Measurements from ENCODE around the gene CHCHD1. TPM values are rescaled to one million over a fixed set of nuclear protein-coding genes. Genes with fewer than 3 reads are reported as not detected.
"Not testable (repeated sequence)": the region's sequence is repeated elsewhere in the genome, so short reads cannot be mapped to it uniquely, and the experiment has no call there.

CHCHD1 gene
- total RNA-seq, 2 donors from 2014 or later = 26.7 to 28.7 TPM

DNA sequence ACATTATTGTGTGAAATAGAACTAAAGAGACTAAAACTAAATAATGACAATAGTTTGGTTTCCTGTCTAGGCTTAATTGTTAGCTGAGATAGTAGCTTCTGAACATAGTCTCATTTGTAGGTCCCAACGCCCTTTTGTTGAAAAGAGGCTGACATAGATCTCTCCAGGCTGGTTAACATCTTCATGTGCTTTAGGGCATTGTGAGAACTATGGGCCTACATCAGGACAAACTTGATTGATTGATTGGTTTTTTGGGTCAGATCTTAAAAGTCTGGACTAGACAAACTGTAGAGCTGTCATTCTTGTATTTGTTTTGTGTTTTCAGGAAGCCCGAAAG lies 869 bp downstream of the CHCHD1 start:
- ATAC-seq = no peak
- peak overlapping the region; percentile 88 to 100 for H3K27ac Mint-ChIP-seq
- H3K9me3 Mint-ChIP-seq = no peaks in the 10 kb centered on the region
- DNase-seq (ENCODE audit: low spot score in 2 of 2) = no peak
- H3K36me3 Mint-ChIP-seq = peaks cover 21 to 30% of the 10 kb centered on the region in 2 donors

DNA sequence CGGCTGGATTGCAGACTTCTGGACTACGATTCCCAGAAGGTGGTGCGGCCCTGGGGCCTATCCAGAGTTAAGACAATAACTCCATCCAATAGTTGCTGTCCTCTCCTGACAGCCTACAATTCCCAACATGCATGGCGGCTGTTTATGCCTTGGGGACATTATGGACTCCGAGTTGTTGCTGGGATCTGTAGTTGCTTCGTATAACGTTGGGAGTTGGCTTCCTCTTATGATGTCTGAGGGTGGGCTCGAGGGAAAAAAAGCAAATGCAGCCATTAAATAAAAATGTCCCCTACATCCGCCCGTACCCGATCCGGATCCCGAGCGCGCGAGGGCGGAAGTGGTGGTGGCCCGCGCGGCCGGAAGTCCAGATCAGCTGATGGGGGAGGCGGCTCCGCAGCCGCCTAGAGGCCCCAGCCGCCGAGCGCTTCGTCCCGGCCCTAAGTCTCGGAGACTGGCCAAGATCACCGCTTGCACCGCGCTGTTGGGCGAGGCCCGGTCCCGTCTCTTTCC lies 3.4 kb downstream of the CHCHD1 start, which contains the start of gene ZSWIM8:
Gene ZSWIM8 (plus strand): TSS at position 396 of the 510 bp plus-strand sequence. CDS start 273 bp downstream, outside the sequence.
- DNase-seq (ENCODE audit: low spot score in 2 of 2) (peak; percentile 74 to 77), ATAC-seq (peak; percentile 81 to 86)
- H3K9me3 Mint-ChIP-seq = no peaks in the 10 kb centered on the region
- H3K27ac Mint-ChIP-seq = peak within 1 kb of the TSS; percentile 79 to 97
- peaks cover 24 to 34% of the 10 kb centered on the region in 2 donors for H3K36me3 Mint-ChIP-seq

DNA sequence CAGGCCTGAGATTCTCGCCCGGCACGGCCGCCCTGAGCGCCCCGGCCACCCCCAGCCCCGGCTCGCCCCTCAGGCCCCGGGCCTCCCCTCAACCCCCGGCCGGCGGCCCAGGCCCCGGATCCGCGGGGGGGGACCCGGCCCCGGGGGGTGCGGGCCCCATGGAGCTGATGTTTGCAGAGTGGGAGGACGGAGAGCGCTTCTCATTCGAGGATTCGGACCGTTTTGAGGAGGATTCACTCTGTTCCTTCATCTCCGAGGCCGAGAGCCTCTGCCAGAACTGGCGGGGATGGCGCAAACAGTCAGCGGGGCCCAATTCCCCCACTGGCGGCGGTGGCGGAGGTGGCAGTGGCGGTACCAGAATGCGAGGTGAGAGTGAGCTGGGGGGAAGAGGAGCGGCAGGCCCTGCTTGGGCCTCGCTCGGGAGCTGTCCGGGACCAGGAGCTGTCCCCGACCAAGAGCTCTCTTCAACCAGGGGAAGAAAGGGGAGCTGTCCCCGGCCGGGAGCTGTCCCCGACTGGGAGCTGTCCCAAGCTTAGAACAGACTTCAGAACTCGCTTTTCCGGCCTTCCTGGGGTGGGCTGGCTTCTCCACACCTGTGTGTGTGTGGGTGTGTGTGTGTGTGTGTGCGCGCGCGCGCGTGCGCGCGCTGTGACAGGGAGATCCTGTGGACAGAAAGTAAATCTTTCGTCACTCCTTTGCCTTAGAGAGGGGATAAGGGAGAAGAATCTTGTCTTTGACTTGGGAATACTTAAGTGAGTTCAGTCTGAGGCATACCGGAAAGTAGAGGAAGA lies 4.1 kb downstream of the CHCHD1 start:
- no peaks in the 10 kb centered on the region for H3K9me3 Mint-ChIP-seq
- peak overlapping the region; percentile 79 to 97 for H3K27ac Mint-ChIP-seq
- ATAC-seq (peak; percentile 7 to 11), DNase-seq (ENCODE audit: low spot score in 2 of 2) (peak in 1 of 2 donors; percentile 44)
- H3K36me3 Mint-ChIP-seq = peaks cover 26 to 28% of the 10 kb centered on the region in 2 donors

DNA sequence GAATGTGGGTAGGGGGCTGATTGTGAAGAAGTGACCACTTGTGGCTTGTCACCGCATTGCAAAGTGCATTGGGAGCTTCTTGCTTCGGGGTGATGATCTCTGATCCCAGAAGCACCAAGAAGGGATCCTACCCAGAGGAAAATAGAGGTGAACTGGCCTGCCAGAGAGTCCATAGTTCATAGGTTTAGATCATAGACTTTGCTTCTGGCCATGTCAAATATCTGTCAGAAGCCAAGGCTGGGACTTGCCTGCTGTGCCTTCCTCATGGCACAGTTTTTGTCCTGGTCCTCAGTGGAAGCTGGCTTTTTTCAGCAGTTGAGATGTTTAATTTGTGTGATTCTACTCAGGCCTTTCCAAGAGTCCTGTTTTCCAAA lies 4.7 kb downstream of the CHCHD1 start:
- no peak for DNase-seq (ENCODE audit: low spot score in 2 of 2)

DNA sequence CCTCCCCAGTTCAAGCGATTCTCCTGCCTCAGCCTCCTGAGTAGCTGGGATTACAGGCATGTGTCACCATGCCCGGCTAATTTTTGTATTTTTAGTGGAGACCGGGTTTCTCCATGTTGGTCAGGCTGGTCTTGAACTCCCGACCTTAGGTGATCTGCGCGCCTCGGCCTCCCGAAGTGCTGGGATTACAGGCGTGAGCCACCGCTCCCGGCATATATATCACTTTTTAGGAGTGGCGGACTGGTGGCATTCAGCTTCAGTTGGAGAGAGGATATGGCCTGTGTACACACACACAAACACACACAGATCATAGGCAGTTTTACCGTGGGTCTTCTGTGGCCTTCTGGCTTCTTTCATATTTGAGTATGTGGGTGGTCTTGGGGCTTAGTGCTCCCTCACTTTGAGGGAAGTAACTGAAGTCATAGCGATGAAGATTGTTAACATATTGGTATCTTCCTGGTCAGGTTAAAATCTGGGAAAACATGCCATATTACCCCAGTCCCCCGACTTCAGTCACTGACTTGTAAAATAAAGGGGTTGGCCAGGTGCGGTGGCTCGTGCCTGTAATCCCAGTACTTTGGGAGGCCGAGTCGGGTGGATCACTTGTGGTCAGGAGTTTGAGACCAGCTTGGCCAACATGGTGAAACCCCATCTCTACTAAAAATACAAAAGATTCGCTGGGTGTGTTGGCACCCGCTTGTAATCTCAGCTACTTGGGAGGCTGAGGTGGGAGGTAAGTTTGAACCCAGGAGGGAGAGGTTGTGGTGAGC lies 5.4 kb downstream of the CHCHD1 start:
- not testable (repeated sequence) for DNase-seq (ENCODE audit: low spot score in 2 of 2); H3K9me3 Mint-ChIP-seq; H3K27ac Mint-ChIP-seq; ATAC-seq
- H3K36me3 Mint-ChIP-seq = peaks cover 20 to 25% of the 10 kb centered on the region in 2 donors

More for the DNA sequence above, 4.7 kb downstream of the CHCHD1 start:
- Mint-ChIP-seq H3K36me3 (peaks cover 26 to 31% of the 10 kb centered on the region in 2 donors), H3K9me3 (no peaks in the 10 kb centered on the region), H3K27ac (peak overlapping the region; percentile 79 to 85)
- ATAC-seq = no peak

DNA sequence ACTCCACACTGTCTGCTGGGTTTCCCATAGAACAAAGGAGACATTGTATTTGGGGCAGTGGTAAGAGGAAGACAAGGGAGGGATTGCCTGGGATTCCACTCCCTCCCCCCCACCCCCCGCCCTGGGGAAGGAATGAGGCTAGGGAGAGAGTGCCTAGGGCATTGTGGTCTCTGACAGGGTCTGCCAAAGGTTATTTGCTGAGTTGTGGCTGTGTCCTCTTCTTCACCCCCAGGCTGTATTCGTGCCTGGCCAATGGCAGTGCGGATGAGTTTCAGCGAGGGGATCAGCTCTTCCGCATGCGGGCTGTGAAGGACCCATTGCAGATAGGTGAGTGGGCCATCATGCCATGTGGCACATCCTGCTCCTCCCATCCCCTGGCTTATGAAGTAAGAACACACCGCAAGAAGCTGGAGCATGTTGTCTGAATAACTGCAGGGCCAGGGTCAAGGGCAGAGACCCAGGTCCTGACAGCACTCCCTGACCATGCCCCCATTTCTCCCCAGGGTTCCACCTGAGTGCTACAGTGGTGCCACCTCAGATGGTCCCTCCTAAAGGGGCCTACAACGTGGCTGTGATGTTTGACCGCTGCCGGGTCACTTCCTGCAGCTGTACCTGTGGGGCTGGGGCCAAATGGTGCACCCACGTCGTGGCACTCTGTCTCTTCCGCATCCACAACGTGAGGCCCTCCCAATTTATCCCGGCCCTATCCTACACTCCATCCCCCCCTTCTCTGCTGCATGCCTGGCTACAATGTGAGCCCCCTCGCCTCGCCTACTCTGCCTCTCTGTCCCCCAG lies 7.2 kb downstream of the CHCHD1 start:
- no peak for DNase-seq (ENCODE audit: low spot score in 2 of 2)

DNA sequence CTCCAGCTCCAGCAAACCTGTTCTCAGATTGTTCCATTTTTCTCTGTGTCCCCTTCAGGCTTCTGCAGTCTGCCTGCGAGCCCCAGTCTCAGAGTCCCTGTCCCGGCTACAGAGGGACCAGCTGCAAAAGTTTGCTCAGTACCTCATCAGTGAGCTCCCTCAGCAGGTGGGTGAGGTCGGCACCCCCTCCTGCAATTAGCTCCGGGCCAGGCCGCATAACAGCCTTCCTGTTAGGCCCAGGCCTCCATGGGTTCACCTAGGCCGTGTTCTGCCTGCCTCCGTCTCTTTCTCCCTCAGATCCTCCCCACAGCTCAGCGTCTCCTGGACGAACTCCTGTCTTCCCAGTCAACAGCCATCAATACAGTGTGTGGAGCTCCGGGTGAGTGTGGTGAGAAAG lies 7.8 kb downstream of the CHCHD1 start:
- no peak for DNase-seq (ENCODE audit: low spot score in 2 of 2)

More for the DNA sequence above, 7.2 kb downstream of the CHCHD1 start:
- no peak for ATAC-seq
- H3K36me3 Mint-ChIP-seq = peaks cover 10 to 17% of the 10 kb centered on the region in 2 donors
- H3K9me3 Mint-ChIP-seq = no peaks in the 10 kb centered on the region
- H3K27ac Mint-ChIP-seq = peak overlapping the region in 1 of 2 donors; percentile 51

DNA sequence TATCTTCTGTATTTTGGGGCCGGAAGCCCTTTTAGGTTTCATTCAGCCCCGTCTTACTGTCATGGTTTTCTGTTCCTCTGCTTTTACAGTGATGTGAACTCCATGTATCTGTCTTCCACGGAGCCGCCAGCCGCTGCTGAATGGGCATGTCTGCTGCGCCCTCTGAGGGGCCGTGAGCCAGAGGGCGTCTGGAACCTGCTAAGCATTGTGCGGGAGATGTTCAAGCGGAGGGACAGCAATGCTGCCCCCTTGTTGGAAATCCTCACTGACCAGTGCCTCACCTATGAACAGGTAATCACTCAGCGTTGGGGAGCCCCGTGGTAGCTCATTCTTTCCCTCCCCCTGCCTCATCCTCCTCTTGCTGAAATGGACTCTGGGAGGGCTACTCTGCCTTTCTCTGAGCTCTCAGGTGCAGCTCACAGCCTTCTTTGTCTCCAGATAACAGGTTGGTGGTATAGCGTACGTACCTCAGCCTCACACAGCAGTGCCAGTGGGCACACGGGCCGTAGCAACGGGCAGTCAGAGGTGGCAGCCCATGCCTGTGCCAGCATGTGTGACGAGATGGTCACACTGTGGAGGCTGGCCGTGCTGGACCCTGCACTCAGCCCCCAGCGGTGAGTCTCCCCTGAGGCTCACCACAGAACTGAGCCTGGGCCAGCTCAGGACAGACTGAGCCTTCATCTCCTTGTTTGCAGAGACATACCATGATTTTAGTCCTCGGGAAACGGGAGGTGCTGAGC lies 9.2 kb downstream of the CHCHD1 start:
- DNase-seq (ENCODE audit: low spot score in 2 of 2) (no peak), ATAC-seq (no peak)
- Mint-ChIP-seq H3K36me3 (peaks cover 8 to 15% of the 10 kb centered on the region in 2 donors), H3K27ac (peak overlapping the region in 1 of 2 donors; percentile 72), H3K9me3 (no peaks in the 10 kb centered on the region)

More for the DNA sequence above, 7.8 kb downstream of the CHCHD1 start:
- Mint-ChIP-seq H3K36me3 (peaks cover 10 to 17% of the 10 kb centered on the region in 2 donors), H3K27ac (peak overlapping the region in 1 of 2 donors; percentile 51), H3K9me3 (no peaks in the 10 kb centered on the region)
- no peak for ATAC-seq

DNA sequence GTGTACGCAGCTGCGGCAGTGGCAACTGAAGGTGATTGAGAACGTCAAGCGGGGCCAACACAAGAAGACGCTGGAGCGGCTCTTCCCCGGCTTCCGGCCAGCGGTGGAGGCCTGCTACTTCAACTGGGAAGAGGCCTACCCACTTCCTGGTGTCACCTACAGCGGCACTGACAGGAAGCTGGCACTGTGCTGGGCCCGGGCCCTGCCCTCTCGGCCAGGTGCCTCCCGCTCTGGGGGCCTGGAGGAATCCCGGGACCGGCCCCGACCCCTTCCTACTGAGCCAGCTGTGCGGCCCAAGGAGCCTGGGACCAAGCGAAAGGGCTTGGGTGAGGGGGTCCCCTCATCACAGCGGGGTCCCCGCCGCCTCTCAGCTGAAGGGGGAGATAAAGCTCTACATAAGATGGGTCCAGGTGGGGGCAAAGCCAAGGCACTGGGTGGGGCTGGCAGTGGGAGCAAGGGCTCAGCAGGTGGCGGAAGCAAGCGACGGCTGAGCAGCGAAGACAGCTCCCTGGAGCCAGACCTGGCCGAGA lies 10.1 kb downstream of the CHCHD1 start:
- H3K36me3 Mint-ChIP-seq = peaks cover 4 to 10% of the 10 kb centered on the region in 2 donors
- no peak for ATAC-seq

DNA sequence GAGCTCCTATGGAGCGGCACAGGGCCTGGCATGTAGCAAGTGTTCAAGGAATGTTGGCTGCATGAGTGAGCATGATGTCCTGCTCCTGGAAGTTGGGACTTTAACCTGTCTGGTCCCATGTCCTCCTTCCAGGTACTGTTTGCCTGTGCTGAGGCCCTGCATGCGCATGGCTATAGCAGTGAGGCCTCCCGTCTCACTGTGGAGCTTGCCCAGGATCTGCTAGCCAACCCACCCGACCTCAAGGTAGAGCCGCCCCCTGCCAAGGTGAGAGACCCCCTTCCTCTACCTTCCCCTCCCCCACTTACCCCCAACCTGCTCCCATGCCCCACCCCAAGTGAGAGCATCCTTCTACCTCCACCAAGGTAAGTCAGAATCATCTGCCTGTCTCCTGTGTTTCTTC lies 11.6 kb downstream of the CHCHD1 start:
- DNase-seq (ENCODE audit: low spot score in 2 of 2) (no peak), ATAC-seq (no peak)
- Mint-ChIP-seq H3K27ac (peak overlapping the region in 1 of 2 donors; percentile 20), H3K9me3 (no peaks in the 10 kb centered on the region), H3K36me3 (peaks cover 4 to 10% of the 10 kb centered on the region in 2 donors)

More for the DNA sequence above, 10.1 kb downstream of the CHCHD1 start:
- DNase-seq (ENCODE audit: low spot score in 2 of 2) = no peak
- peak overlapping the region in 1 of 2 donors; percentile 72 for H3K27ac Mint-ChIP-seq
- no peaks in the 10 kb centered on the region for H3K9me3 Mint-ChIP-seq

DNA sequence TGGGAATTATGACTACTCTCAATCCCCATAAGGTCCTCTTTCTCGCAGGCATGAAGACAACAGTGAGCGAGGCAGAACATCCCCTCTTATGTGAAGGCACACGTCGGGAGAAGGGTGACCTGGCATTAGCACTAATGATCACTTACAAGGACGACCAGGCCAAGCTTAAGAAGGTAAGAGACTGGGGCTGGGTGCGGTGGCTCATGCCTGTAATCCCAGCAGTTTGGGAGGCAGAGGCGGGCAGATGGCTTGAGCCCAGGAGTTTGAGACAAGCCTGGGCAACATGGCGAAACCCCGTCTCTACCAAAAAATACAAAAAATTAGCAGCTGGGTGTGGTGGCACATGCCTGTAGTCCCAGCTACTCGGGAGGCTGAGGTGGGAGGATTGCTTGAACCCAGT lies 13.6 kb downstream of the CHCHD1 start:
- DNase-seq (ENCODE audit: low spot score in 2 of 2); H3K36me3 Mint-ChIP-seq; H3K9me3 Mint-ChIP-seq; ATAC-seq: not testable (repeated sequence)
- peak overlapping the region in 1 of 2 donors; percentile 26 for H3K27ac Mint-ChIP-seq

DNA sequence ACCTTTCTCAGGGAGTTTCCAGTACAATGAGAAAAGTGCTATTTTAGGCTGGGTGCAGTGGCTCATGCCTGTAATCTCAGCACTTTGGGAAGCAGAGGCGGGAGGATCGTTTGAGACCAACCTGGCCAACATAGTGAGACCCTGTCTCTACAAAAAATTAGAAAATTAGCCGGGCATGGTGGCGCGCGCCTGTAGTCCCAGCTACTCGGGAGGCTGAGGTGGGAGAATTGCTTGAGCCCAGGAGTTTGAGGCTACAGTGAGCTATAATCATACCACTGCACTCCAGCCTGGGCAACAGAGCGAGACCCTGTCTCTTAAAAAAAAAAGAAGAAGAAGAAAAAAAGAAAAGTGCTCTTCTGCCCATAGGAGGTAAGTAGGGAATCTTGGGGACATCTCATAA lies 14.2 kb downstream of the CHCHD1 start:
- H3K9me3 Mint-ChIP-seq; ATAC-seq; DNase-seq (ENCODE audit: low spot score in 2 of 2); H3K36me3 Mint-ChIP-seq: not testable (repeated sequence)
- H3K27ac Mint-ChIP-seq = peak overlapping the region; percentile 26 to 50

DNA sequence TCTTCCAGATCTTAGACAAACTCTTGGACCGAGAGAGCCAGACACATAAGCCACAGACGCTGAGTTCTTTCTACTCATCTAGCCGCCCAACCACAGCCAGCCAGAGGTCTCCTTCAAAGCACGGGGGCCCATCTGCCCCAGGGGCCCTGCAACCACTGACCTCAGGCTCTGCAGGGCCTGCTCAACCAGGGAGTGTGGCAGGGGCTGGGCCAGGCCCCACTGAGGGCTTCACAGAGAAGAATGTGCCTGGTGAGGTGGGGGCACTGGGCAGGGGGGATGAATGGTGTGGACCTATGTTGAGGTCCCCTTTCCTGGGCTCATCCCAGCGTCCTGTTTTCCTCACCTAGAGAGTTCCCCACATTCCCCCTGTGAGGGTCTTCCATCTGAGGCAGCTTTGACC lies 14.9 kb downstream of the CHCHD1 start:
- Mint-ChIP-seq H3K27ac (no peak overlapping the region), H3K36me3 (no peaks in the 10 kb centered on the region), H3K9me3 (no peaks in the 10 kb centered on the region)
- ATAC-seq = no peak
- DNase-seq (ENCODE audit: low spot score in 2 of 2) = no peak

DNA sequence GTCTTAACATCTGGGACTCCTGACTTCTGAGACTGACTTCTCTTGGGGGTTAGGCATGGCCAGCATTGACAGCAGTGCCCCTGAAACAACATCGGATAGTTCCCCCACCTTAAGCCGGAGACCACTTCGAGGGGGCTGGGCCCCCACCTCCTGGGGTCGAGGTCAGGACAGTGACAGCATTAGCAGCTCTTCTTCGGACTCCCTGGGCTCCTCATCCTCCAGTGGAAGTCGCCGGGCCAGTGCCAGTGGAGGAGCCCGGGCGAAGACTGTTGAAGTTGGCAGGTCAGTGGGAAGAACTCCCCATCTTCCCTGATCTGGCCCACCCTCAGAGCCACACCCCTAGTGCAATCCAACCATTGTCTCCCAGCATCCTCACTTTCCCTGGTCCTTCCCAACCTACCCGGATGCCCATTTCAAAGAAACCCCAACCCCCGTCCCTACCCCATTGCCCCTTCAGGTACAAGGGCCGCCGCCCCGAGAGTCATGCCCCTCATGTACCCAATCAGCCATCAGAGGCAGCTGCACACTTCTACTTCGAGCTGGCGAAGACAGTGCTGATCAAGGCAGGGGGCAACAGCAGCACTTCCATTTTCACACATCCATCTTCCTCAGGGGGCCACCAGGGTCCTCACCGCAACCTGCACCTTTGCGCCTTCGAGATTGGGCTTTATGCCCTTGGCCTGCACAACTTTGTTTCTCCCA lies 15.6 kb downstream of the CHCHD1 start:
- H3K36me3 Mint-ChIP-seq = no peaks in the 10 kb centered on the region
- no peaks in the 10 kb centered on the region for H3K9me3 Mint-ChIP-seq
- no peak for ATAC-seq
- no peak for DNase-seq (ENCODE audit: low spot score in 2 of 2)
- peak overlapping the region; percentile 17 to 43 for H3K27ac Mint-ChIP-seq

DNA sequence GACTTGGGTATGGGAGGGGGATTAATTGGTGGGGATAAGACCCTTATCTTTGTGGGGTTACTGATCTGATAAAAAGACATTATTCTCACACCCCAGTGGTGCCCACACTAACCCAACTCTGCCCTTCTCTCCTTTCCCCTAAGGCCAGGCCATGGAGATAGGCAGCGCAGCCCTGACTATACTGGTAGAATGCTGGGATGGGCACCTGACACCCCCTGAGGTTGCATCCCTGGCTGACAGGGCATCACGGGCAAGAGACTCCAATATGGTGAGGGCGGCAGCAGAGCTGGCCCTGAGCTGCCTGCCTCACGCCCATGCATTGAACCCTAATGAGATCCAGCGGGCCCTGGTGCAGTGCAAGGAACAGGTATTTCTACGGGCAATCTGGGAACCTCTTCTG lies 16.2 kb downstream of the CHCHD1 start:
- Mint-ChIP-seq H3K36me3 (no peaks in the 10 kb centered on the region), H3K9me3 (no peaks in the 10 kb centered on the region), H3K27ac (peak overlapping the region; percentile 17 to 43)
- ATAC-seq = no peak
- no peak for DNase-seq (ENCODE audit: low spot score in 2 of 2)
